RCC 7860 (cell line): ENCODE measurements around the gene MYCBPAP.
"Not testable (repeated sequence)": the region's sequence is repeated elsewhere in the genome, so short reads cannot be mapped to it uniquely, and the experiment has no call there.

Source experiments
- DNase-seq: peaks from one replicate; pipeline ENCODE4 v3.0.0-alpha.2; 2015; ENCODE audit warnings: low spot score
- FAIRE-seq: peaks from 2 replicates; lab custom pipeline; 2012; peaks lifted over from hg19 to GRCh38; lab: Jason Lieb, UNC

MYCBPAP gene

DNA sequence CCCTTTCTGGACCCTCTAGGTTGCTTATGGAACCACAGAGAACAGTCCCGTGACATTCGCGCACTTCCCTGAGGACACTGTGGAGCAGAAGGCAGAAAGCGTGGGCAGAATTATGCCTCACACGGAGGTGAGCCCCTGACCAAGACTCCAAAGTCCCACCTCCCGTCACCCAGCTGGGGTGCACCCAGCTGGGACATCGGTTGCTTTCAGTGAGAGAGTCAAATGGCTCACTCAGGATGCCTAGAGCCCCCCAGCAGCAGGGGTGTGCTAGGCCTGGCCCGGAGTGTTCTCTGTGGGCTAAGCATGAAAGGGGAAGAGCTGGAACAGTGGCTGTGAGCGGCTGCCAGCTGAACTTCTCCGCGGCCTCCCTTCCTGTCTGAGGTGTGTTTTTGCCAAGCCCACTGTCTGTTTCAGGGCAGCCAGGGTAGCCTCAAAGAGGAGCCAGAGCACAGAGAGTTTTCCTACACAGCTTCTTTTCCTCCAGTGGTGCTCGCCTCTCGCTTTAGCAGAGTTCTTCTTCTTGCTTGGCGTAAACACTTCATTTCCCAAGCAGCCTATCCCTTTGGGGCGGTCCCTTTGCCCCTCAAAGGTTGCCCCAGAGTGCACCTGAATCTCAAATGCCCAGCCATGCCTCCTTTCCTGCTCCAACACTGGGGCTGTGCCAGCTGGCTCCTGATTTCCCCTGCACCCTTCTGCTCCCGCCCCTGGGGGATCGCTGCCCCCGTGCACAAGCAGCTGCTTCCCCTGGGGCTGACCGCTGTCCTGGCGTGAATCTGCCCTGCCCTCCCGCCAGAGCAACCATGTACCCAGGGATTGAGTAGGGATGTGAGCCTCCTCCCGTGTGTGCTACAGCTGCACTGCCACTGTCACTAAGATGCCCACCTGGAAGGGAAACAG is 37.0 kb upstream of the MYCBPAP start:
- FAIRE-seq (no peak), DNase-seq (no peak)

DNA sequence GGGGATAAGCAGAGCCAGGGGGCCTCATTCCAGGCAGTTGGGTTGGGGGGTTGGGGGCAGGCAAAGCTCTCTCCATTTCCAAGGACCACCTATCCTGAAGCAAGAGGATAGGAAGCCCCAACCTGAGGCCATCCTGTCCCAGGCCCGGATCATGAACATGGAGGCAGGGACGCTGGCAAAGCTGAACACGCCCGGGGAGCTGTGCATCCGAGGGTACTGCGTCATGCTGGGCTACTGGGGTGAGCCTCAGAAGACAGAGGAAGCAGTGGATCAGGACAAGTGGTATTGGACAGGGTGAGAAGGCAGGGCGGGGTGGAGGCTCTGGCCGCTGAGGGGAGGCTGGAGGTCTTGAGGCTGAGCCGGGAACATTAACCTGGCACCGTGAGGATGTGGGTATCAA is 36.0 kb upstream of the MYCBPAP start:
- FAIRE-seq: no peak
- DNase-seq: no peak

DNA sequence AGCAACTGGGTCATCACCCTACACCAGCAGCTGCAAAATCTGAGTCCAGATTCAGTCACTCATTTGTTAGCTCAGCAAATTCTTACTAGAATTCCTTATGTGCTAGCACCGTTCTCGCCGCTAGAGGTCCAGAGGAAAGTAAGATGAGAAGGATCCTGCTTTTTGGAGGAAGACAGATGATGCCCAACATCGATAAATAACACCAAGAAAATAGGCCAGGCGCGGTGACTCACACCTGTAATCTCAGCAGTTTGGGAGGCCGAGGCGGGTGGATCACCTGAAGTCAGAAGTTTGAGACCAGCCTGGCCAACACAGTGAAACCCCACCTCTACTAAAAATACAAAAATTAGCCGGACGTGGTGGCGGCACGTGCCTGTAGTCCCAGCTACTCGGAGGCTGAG is 35.5 kb upstream of the MYCBPAP start:
- FAIRE-seq, DNase-seq: not testable (repeated sequence)

DNA sequence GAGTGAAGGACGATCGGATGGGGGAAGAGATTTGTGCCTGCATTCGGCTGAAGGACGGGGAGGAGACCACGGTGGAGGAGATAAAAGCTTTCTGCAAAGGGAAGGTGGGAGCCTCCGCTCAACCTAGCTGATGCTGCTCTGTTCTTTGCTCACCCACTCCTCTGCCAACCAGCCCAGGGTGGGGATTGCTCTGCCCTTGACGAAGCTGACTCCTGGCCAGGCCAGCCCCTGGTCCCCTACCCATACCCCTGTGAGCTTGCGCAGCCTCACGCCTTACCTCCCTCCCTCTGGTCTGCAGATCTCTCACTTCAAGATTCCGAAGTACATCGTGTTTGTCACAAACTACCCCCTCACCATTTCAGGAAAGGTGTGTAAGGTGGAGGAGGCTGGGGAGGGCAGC is 34.3 kb upstream of the MYCBPAP start:
- FAIRE-seq (no peak), DNase-seq (no peak)

DNA sequence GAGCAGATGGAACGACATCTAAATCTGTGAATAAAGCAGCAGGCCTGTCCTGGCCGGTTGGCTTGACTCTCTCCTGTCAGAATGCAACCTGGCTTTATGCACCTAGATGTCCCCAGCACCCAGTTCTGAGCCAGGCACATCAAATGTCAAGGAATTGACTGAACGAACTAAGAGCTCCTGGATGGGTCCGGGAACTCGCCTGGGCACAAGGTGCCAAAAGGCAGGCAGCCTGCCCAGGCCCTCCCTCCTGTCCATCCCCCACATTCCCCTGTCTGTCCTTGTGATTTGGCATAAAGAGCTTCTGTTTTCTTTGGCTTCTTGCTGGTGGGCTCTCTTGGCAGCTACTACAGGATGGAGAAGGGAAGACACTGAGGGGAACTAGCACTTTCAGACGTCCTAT is 33.7 kb upstream of the MYCBPAP start:
- DNase-seq: no peak
- FAIRE-seq: no peak

DNA sequence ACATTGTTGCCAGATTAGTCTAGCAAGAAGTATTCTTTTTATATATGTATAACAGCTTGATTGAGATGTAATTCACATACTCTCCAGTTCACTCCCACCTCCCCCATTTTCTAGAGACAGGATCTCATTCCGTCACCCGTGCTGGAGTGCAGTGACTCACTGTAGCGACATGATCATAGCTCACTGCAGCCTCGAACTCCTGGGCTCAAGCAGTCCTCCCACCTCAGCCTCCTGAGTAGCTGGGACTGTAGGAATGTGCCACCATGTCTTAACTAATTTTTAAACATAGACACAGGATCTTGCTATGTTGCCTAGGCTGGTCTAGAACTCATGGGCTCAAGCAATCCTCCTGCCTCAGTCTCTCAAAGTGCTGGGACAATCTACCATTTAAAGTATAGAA is 32.9 kb upstream of the MYCBPAP start:
- FAIRE-seq (no peak), DNase-seq (no peak)

DNA sequence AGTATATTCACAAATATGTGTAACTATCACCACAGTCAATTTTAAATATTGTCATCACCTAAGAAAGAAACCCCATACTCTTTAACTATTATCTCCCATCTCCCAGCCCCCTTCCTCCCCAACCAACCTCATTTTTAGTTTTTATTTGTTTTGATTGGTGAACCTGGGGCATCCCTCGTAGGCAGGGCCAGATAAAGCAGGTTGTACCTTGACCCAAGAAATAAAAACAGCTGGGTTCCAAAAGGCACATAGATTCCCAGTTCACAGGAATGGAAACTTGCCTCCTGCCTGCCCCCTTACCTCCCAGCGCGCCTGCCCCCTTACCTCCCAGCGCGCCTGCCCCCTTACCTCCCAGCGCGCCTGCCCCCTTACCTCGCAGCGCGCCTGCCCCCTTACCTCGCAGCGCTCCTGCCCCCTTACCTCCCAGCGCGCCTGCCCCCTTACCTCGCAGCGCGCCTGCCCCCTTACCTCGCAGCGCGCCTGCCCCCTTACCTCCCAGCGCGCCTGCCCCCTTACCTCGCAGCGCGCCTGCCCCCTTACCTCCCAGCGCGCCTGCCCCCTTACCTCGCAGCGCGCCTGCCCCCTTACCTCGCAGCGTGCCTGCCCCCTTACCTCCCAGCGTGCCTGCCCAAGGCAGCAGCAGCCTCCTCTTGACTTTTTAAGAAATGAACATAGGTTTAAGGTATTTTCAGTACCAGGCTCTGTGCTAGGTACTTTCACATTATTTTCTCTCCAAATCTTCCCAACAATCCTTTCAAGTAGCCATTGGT is 32.3 kb upstream of the MYCBPAP start:
- not testable (repeated sequence) for FAIRE-seq, DNase-seq

DNA sequence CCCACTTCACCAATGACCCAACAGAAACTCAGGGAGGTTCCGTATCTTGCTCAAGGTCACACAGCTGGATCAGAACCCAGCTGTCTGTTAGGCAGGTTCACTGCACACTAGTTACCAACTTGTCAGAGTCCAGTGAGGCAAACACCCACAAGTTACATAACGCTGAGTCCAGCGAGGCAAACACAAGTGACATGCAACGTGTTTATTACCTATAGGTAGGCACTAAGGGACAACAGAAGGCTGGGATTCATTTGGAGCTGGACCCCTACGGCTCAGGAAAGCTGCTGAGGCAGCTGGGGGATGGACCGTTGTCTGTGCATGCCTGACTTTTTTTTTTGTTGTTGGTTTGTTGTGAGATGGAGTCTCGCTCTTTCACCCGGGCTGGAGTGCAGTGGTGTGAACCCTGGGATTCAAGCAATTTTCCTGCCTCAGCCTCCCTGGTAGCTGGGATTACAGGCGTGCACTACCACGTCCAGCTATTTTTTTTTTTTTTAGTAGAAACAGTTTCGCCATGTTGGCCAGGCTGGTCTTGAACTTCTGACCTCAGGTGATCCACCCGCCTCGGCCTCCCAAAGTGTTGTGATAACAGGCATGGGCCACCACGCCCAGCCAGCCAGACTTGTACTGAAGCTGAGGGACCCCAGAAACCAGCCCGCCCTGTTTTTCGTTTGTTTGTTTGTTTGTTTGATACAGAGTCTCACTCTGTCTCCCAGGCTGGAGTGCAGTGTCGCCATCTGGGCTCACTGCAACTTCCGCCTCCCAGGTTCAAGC is 31.5 kb upstream of the MYCBPAP start:
- FAIRE-seq (no peak), DNase-seq (no peak)

DNA sequence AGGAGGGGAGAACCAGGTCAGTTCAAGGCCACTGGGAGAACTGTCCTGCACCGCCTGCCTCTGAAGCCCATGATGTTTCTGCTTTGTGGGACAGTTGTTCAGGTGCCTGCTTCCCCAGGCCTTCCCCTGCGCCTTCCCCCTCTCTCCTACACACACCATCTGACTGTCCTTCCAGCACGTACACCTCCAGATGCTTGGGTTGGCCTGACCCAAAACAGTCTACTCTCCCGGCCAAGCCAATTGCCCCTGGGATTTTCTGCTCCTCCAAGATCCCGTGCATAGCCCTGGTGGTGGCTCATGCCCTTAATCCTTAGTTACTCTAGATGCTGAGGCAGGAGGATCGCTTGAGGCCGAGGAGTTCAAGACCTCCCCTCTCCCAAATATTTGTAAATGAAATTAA is 30.3 kb upstream of the MYCBPAP start:
- no peak for FAIRE-seq
- no peak for DNase-seq

DNA sequence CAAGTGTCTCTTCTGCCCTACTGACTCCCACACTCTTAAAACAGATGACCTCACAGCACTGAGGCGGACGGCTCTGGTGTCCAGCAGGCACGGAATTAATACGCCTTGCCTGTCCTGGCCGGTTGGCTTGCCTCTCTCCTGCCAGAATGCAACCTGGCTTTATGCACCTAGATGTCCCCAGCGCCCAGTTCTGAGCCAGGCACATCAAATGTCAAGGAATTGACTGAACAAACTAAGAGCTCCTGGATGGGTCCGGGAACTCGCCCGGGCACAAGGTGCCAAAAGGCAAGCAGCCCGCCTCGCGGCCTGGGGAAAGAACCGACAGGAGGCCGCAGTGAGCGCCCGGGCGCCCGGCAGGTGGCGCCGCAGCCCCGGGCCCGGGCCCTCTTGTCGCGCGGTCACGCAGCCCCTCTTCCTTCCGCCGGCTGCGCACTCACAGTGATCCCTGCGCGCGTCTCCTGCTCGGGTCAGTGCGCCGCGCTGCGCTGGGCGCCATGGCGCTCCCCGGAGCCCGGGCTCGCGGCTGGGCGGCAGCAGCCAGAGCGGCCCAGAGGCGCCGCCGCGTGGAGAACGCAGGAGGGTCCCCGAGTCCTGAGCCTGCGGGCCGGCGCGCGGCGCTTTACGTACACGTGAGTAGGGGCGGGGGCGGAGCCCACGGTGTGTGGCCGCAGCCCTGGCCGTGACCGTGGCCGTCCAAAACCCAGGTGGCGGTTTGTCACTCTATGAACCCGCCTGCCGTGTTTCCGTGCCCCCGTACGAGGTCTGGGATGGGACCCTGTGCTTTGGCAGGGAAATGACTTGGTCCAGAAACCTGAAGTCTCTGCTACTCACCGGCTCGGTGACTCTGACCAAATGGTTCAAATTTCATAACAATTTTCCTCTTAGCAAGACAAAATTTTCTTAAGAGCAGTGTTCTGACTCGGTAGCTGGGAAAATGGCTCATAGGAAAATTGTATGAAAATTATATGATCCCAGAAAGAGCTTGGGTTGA is 29.6 kb upstream of the MYCBPAP start, which contains the start of gene RSAD1:
TSS of gene RSAD1 (plus strand) at position 470 of the 991 bp plus-strand sequence. CDS start at position 495, 25 bp downstream.
- DNase-seq (peak; percentile 83), FAIRE-seq (no peak)

DNA sequence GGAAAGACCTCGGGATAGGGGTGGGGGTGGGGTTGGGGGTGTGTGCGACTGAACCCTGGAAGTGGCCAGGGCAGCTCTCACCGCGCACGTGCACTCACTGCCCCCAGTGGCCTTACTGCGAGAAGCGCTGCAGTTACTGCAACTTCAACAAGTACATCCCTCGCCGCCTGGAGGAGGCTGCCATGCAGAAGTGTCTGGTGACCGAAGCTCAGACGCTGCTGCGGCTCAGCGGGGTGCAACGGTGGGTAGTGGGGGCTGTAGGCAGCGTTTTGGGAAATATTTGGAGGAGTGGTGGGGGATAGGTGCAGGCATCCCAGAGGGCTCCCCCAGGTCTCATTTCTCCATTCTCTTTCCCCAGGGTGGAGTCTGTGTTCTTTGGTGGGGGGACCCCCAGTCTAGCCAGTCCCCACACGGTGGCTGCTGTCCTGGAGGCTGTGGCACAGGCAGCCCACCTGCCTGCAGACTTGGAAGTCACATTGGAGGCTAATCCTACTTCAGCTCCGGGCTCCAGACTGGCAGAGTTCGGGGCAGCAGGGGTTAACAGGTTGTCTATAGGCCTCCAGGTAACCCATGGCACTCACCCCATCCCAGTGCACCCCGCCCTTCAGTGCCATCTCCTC is 28.6 kb upstream of the MYCBPAP start:
- DNase-seq (peak; percentile 59), FAIRE-seq (no peak)

DNA sequence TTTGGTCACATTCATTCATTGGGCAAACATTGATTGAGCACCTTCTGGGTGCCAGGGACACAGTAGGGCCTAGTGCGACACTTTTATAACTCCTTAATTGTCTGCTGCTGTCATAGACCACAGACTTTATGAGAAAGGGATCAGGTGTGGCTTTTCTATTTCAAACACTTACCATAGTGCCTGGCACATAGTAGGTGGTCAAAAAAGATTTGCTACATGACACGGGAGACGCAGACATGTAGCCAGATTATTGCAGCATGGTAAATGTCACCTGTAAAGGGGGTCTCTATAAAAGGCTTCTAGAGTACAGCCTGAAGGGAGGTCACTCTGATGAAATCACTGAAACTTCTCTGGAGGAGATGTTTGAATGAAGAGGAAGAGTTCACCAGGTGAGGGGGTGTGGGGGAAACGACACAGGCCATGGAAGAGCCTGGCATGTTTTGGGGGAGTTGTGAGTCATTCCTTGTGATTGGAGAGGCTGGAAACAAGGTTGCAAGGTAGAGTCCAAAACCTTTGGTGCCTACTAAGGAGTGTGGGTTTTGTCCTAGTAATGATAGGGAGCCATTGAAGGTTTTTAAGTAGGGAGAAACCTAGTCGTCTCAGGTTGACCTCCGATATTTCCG is 28.0 kb upstream of the MYCBPAP start:
- DNase-seq (no peak), FAIRE-seq (no peak)

DNA sequence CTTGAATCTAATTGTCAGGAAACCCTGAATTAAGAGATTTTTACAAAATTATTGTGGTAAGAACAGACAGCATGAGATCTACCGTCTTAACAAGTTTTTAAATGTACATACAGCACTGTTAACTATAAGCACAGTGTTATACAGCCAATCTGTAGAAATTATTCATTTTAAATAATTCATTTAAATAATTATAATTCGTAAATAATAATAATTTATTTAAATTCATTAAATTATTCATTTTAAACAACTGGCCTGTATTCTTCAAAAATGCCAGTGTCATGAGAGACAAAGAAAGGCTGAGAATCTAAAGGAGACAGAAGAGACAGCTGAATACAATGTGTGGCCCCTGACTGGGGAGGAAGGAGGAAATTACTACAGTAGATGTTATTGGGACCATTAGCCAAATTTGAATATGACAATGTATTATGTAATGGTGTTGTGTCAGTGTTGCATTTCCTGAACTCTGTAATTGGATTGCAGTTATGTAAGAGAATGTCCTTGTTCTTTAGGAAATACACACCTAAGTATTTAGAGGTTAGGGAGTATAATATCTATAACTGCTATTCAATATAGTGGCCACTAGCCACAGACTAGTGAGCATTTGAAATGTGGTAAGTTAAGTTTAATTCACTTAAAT is 27.3 kb upstream of the MYCBPAP start:
- FAIRE-seq: no peak

DNA sequence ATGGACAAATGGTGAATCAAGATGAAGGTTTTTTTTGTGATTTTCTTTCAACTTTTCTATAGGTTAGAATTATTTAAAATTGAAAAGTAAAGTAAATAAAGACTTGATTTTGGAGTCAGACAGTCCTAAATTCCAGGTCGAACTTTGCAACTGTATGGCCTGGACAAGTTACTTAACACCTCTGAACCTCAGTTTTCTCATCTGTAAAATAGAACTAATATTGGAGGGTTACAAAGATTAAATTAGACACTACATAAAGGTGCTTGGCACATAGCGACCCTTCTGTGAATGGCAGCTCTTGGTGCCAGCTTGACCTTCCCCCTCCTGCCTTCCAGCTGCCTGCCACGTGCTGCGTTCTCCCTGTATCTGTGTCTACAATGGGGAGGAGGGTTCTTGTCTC is 26.6 kb upstream of the MYCBPAP start:
- FAIRE-seq (no peak), DNase-seq (no peak)

More for the DNA sequence above, 27.3 kb upstream of the MYCBPAP start:
- DNase-seq: no peak

DNA sequence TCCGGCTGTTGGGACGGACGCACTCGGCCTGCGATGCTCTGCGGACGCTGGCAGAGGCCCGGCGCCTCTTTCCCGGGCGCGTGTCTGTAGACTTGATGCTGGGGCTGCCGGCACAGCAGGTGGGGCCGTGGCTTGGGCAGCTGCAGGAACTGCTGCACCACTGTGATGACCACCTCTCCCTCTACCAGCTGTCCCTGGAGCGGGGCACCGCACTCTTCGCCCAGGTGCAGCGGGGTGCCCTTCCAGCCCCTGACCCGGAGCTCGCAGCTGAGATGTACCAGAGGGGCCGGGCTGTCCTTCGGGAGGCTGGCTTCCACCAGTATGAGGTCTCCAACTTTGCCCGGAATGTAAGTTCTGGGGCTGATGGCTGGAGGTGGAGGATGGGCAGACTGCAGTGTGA is 26.1 kb upstream of the MYCBPAP start:
- FAIRE-seq (no peak), DNase-seq (no peak)

DNA sequence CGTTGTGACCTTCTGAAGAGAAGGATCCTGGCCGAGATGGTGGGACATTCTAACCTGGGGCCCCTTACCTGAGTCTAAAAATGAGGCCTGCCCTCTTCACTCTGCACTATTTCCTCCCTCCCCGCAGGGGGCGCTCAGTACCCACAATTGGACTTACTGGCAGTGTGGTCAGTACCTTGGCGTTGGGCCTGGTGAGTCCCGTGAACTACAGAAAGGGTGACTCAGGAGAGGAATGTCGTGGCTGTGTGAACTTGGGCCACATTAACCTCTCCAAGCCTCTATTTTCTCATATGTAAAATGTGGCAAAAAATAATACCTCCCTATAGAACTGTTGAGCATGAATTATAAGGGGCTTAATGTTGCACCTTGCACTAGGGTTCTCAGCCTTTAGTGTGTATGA is 25.7 kb upstream of the MYCBPAP start:
- DNase-seq: peak; percentile 92
- FAIRE-seq: peak; percentile 89

DNA sequence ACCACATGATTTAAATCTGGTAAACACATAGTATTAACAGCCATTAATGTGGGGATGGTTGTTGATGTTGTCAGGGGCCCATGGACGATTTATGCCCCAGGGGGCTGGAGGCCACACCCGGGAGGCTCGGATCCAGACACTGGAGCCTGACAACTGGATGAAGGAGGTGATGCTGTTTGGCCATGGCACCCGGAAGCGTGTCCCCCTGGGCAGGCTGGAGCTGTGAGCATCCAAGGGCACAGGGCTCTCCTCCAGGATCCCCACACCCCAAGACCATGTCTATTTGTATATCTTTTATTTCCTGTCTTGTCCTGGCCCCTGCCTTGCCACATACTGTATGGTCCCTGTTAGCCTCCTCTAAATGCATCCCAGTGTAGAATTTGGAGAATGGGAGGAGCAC is 25.0 kb upstream of the MYCBPAP start:
- no peak for DNase-seq
- FAIRE-seq: no peak

DNA sequence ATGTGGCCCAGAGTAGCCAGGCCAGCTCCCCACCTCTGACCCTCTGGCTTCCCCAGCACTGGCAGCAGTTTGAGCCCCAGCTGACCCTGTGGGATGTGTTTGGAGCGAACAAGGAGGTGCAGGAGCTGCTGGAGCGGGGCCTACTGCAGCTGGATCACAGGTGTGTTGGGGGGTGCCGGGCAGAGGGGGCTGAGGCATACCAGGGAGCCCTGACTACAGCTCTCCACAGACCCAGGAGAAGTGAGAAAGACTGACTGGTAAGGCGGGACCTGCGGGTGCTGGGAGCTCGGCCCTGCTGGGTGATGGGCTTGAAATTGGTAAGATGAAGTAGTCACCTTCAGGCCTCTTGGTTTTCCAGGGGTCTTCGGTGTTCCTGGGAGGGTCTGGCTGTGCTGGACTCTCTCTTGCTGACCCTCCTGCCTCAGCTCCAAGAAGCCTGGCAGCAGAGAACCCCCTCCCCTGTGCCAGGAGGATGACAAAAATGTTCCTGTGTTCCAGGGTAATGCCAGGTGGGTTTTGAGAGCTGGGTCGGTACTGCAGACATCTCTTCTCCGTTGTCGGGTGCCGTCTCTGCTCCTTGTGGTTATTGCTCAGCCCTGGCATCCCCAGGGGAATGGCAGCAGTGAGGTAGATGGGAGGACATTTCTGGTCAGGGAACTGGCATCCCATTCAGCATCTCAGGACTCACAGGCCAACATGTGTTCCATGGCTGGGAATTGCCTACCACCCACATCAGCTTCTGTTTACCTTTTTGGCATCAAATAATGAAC is 23.7 kb upstream of the MYCBPAP start:
- DNase-seq (no peak), FAIRE-seq (no peak)
